Stimulated activated CD4-positive, alpha-beta T cell treated with anti-CD3 and anti-CD28 coated beads, Interleukin-1b, Interleukin-23, amount 100 ng/mL, for 4 hours (primary cell): ENCODE results near the gene COIL.

ENCODE experiments used
- DNase-seq, 2 donors: peaks; one replicate each; pipeline ENCODE4 v3.0.0-alpha.2; 2020; ENCODE audit warnings: low read depth in 2 of 2

Gene COIL

GRCh38 chr17:56935461-56935860, 25.4 kb downstream of the COIL start:
- no peak for DNase-seq

GRCh38 chr17:56934280-56934679, 26.6 kb downstream of the COIL start:
- no peak for DNase-seq

GRCh38 chr17:56933868-56934267, 27.0 kb downstream of the COIL start:
- no peak for DNase-seq

DNA sequence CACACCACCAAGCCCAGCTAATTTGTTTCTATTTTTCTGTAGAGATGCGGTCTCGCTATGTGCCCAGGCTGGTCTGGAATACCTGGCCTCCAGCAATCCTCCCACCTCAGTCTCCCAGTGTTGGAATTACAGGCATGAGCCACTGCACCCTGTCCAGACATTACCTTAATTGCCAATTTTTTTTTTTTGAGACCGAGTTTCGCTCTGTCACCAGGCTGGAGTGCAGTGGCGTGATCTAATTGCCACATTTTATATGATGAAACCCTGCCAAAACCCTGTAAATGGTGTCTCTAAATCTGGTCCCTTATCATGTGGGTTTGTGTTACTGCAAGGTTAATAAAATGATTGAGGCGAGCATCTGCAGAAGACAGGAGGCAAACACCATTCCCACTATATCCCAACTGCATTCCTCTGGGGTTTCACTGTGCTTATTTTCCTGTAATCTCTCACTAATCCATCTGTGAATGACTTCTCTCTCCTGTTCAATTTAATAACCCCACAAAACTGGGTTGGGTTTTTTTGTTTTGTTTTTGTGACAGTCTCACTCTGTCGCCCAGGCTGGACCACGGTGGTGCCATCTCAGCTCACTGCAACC, 27.6 kb downstream of the COIL start:
- DNase-seq, result no peak

GRCh38 chr17:56930739-56931337, 30.0 kb downstream of the COIL start:
- no peak for DNase-seq

DNA sequence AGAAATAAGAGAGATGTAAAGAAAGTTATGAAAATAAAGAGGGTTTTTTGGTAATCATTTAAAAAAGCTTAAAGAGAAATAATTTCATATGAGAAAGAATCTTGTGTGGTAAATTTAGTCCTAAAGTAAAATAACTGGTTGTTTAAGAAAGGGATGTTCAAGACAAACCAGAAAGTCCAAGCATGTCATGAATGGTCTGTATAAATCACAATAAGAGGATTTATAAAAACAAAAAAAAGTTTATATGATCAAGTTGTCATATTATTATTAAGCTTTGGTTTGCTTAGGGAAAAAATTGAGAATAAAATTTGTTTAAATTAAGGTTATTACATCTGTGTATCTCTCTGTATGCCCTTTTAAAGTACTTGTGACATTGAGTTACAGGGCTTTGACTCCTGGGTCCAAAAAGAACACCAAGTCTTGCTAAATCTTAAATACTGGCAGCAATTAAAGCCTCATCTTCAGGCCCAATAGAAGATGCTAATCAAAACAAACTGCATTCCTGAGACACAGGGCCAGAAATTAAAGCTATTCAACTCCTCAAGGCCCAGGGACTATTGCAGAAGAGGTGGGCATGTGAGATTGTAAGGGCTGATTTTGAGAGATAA, 31.4 kb downstream of the COIL start:
- DNase-seq, result no peak

DNA sequence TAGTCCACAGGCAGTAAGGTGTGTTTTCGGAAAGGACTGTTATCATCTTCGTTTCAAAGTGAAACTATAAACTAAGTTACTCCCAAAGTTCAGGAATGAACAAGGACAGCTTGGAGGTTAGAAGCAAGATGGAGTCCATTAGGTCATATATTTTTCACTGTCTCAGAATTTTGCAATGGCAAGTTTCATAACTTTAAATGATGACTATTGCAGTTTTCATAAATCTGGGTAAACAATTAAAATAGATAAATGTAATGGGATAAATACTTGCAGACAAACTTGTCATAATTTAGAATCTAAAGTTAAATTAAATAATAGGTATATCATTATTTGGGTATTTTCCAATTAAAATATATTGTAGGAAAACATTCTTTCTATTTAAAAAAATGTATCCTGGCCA, 32.3 kb downstream of the COIL start:
- no peak for DNase-seq

DNA sequence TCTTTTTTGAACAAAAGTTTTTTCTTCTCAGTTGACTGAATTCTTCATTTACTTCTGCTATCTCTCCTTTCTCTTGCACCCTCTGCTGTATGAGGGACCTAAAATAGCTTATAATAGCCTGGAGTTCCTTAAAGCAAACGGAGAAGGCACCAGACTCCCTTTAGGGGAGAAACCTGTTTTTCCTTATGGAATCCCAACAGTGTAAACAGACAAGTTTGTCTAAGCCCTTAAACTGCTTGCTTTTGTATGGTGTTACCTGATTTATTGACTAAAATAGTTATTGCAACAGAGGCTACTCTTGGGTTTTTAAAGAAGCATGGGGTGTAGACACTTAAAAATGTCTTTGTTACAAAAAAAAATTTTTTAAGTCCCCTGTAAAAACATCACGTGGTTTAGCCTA, 34.1 kb downstream of the COIL start:
- DNase-seq, result no peak

- no peak for DNase-seq
Measured at GRCh38 chr17:56926270-56926669, 34.6 kb downstream of the COIL start.

DNA sequence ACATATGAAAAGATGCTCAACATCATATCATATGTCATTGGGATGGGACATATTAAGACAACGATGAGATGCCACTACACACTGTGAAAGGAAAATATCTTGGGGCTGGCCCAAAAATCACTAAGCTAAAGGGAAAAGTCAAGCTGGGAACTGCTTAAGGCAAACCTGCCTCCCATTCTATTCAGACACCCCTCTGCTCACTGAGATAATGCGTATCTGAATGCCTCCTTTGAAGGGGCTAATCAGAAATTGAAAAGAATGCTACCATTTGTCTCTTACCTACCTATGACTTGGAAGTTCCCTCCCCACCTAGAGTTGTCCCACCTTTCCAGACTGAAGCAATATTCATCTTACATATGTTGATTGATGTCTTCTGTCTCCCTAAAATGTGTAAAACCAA, 35.8 kb downstream of the COIL start:
- no peak for DNase-seq

DNA sequence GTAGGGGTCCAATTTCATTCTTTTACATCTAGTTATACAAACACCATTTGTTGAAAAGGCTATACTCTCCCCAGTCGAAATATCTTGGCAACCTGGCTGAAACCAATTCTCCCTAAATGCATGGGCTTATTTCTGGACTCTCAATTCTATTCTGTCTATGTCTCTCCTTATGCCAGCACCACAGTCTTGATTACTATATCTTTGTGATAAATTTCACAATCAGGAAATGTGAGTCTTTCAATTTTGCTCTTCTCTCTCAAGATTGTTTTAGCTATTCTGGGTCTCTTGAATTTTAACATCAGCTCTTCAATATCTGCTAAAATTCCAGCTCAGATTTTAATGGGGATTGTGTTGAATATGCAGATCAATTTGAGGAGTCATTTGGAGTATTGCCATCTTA, 41.1 kb downstream of the COIL start:
- DNase-seq, result no peak

DNA sequence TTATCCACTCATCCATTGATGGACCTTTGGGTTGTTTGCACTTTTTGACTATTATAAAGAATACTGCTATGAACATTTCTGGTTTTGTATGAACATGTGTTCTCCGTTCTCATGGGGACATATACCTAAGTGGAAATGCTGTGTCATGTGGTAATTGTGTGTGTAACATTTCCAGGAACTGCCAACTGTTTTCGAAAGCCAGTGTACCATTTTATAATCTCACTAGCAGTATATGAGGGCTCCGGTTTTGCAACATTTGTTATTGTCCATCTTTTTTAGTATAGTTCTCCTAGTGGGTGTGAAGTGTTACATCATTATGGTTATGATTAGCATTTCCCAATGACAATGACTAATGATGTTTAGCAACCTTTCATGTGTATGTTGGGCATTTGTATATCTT, 41.9 kb downstream of the COIL start:
- DNase-seq, result no peak

- no peak for DNase-seq
Measured at GRCh38 chr17:56917559-56918296, 43.1 kb downstream of the COIL start.

GRCh38 chr17:56914581-56915273, 46.1 kb downstream of the COIL start:
- no peak for DNase-seq

GRCh38 chr17:56913867-56914580, 46.8 kb downstream of the COIL start, which contains the start of gene TRIM25:
Gene TRIM25 (minus strand): TSS chr17:56914049. CDS start chr17:56913988, 61 bp downstream.
- DNase-seq, result peak; percentile 79 to 89

- DNase-seq, result no peak
Measured at GRCh38 chr17:56913353-56913866, 47.4 kb downstream of the COIL start.

DNA sequence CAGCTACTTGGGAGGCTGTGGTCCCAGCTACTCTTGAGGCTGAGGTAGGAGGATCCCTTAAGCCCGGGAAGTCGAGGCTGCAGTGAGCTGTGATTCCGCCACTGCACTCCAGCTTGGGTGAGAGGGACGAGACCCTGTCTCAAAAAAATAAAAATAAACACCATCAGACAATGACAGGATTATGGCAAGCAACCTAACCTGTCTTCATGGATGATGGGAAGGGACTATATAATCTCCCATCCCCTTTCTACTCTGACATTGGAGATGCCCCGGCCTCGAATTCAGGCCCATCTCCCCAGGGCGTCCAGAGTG, 47.9 kb downstream of the COIL start:
- DNase-seq, result no peak

GRCh38 chr17:56912105-56912999, 48.5 kb downstream of the COIL start:
- no peak for DNase-seq

- no peak for DNase-seq
Measured at GRCh38 chr17:56910509-56911235, 50.2 kb downstream of the COIL start.
